Activated CD8-positive, alpha-beta memory T cell treated with anti-CD3 and anti-CD28 coated beads, Interleukin-2, amount 10 ng/mL, durations not matched to agents 7 days and 5 days (primary cell): ENCODE results near the gene AARSD1. TPM values are rescaled to one million over a fixed set of nuclear protein-coding genes. Genes with fewer than 3 reads are reported as not detected.
A peak's percentile ranks its signal among the peaks of the same experiment; 100 is the strongest.
"Not testable (repeated sequence)": the region's sequence is repeated elsewhere in the genome, so short reads cannot be mapped to it uniquely, and the experiment has no call there.

ENCODE experiments used
- ATAC-seq: fragments of 150-1000 bp; cut with Tn5 transposase; one replicate; pipeline ENCODE4 v1.10.0; 2021; ENCODE audit warnings: moderate library complexity
- CTCF ChIA-PET: fragments of 350-600 bp; sonication (Branson Sonifier 250); formaldehyde crosslinking; loops from one replicate; lab custom pipeline; 2021; ENCODE audit warnings: antibody characterized with exemption; lab: Charles Lee
- DNase-seq: peaks from one replicate; pipeline ENCODE4 v3.0.0-alpha.2; 2020
- H3K27ac Mint-ChIP-seq: one replicate; pipeline ENCODE4 v1.8.0; 2021; ENCODE audit warnings: mild to moderate bottlenecking, mixed read lengths
- H3K27me3 Mint-ChIP-seq: one replicate; pipeline ENCODE4 v1.8.0; 2021; ENCODE audit warnings: mixed read lengths
- H3K36me3 Mint-ChIP-seq: one replicate; pipeline ENCODE4 v1.8.0; 2021; ENCODE audit warnings: mild to moderate bottlenecking, mixed read lengths
- H3K4me1 Mint-ChIP-seq: one replicate; pipeline ENCODE4 v1.8.0; 2021; ENCODE audit warnings: mixed read lengths
- H3K4me3 Mint-ChIP-seq: one replicate; pipeline ENCODE4 v1.8.0; 2021; ENCODE audit warnings: mild to moderate bottlenecking, moderate library complexity, mixed read lengths
- H3K9me3 Mint-ChIP-seq: one replicate; pipeline ENCODE4 v1.8.0; 2022; ENCODE audit warnings: low read depth, mixed read lengths
- total RNA-seq, 2 experiments: library from RNA; stranded (reverse); gene quantifications; one replicate each; pipeline ENCODE4 v1.2.3, GENCODE V29; 2021

Gene AARSD1, protein sequence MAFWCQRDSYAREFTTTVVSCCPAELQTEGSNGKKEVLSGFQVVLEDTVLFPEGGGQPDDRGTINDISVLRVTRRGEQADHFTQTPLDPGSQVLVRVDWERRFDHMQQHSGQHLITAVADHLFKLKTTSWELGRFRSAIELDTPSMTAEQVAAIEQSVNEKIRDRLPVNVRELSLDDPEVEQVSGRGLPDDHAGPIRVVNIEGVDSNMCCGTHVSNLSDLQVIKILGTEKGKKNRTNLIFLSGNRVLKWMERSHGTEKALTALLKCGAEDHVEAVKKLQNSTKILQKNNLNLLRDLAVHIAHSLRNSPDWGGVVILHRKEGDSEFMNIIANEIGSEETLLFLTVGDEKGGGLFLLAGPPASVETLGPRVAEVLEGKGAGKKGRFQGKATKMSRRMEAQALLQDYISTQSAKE
- 10 to 100 TPM; 34.1 to 41.9 TPM for total RNA-seq

DNA sequence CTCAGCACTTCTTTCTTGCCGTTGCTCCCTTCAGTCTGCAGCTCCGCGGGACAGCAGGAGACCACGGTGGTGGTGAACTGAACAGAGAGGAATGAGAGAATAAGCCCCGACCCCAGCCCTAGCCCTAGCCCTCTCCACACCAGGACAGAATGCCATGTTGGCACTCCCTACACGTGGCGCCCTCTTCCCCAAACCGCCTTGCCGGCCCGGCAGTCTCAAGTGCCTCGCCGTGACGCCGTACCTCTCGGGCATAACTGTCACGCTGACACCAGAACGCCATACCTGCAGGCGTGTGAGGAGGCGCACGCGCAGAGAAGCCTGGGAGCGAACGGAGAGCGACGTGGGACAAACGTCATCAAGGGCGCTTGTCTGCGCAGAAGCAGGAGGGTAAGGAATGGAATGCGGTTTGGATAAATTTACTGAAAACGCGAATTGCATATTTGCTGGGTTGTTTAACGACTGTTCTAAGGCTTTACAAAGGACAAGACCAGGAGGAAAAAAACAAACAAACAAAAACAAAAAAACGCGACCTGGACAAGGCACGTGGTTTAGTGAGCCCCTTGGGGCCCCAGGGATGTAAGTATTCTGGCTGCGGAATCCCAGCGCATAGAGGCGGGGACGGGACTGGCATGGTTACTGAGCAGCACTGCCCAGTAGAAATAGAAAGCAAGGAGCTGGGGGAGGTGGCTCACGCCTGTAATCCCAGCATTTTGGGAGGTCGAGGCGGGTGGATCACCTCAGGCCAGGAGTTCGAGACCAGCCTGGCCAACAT lies at the start of gene AARSD1:
Gene AARSD1 (minus strand): TSS at position 294 of the 772 bp plus-strand sequence. CDS start 14 bp downstream, at position 280.
- no peaks in the 10 kb centered on the region for H3K27me3 Mint-ChIP-seq
- H3K4me1 Mint-ChIP-seq: peaks cover 18% of the 10 kb centered on the region
- CTCF ChIA-PET: interaction anchor here (0.6 to 1.6 kb wide), 5 partner anchors 24 to 435 kb away, joined by 3 to 5 read pairs (median 4); partner anchors contain the start of gene RPL27
- peak within 1 kb of the TSS; percentile 93 for H3K27ac Mint-ChIP-seq
- H3K4me3 Mint-ChIP-seq: peak within 1 kb of the TSS; percentile 91
- H3K36me3 Mint-ChIP-seq: peaks cover 27% of the 10 kb centered on the region
- ATAC-seq (peak; percentile 99), DNase-seq (peak; percentile 95)
- H3K9me3 Mint-ChIP-seq: no peaks in the 10 kb centered on the region

DNA sequence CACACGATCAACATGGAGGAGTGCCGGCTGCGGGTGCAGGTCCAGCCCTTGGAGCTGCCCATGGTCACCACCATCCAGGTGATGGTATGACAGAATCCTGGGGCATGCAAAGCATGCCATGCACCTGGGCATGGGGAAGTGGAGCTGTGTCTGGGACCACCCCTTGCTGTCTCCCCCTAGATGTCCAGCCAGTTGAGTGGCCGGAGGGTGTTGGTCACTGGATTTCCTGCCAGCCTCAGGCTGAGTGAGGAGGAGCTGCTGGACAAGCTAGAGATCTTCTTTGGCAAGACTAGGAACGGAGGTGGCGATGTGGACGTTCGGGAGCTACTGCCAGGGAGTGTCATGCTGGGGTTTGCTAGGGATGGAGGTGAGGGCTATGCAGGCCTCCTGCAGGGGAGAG lies 49.0 kb upstream of the AARSD1 start:
- Mint-ChIP-seq H3K4me1 (peaks cover 18% of the 10 kb centered on the region), H3K36me3 (peaks cover 40% of the 10 kb centered on the region), H3K27ac (no peak overlapping the region), H3K4me3 (no peak overlapping the region), H3K27me3 (no peaks in the 10 kb centered on the region), H3K9me3 (no peaks in the 10 kb centered on the region)
- CTCF ChIA-PET: interaction anchor here (1.7 kb wide), 1 partner anchor 11 kb away, joined by 8 read pairs; the partner anchor contains the start of gene RND2
- ATAC-seq: no peak
- DNase-seq: no peak

DNA sequence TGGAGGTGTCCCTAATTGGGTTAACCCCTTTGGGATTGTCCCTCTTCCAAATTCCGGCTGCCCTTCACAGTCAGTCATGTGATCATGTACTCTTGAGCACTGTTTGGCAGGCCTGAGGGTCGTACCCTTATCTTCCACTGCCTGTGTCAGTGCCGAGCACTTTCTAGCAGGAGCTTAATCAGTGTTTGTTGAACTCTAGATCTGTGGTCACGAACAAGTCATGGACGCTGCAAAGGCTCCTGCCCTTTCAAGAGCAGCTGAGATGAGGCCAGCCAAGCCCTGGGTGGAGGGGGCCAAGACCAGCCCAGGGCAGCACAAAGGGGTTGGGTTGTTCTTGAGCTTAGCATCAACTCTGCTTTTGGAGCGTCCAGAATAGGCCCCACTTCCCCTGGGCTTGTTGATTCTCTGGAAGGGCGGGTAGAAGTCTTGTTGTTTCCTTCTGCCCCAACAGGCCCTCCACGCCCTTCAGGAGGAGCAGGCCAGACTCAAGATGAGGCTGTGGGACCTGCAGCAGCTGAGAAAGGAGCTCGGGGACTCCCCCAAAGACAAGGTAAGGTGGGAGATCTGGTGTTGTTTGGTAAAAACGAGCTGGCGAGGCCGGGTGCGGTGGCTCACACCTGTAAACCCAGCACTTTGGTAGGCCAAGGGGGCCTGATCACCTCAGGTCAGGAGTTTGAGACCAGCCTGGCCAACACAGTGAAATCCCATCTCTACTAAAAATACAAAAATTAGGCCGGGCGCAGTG lies 47.6 kb upstream of the AARSD1 start:
- no peaks in the 10 kb centered on the region for H3K27me3 Mint-ChIP-seq
- peaks cover 45% of the 10 kb centered on the region for H3K36me3 Mint-ChIP-seq
- DNase-seq (no peak), ATAC-seq (no peak)
- no peak overlapping the region for H3K4me3 Mint-ChIP-seq
- CTCF ChIA-PET: interaction anchor here (1.7 to 2.2 kb wide), 2 partner anchors 13 to 14 kb away, joined by 8 to 12 read pairs; partner anchors contain the start of genes RND2 and RPL27
- peak overlapping the region; percentile 17 for H3K27ac Mint-ChIP-seq
- H3K4me1 Mint-ChIP-seq: peaks cover 20% of the 10 kb centered on the region
- H3K9me3 Mint-ChIP-seq: no peaks in the 10 kb centered on the region

DNA sequence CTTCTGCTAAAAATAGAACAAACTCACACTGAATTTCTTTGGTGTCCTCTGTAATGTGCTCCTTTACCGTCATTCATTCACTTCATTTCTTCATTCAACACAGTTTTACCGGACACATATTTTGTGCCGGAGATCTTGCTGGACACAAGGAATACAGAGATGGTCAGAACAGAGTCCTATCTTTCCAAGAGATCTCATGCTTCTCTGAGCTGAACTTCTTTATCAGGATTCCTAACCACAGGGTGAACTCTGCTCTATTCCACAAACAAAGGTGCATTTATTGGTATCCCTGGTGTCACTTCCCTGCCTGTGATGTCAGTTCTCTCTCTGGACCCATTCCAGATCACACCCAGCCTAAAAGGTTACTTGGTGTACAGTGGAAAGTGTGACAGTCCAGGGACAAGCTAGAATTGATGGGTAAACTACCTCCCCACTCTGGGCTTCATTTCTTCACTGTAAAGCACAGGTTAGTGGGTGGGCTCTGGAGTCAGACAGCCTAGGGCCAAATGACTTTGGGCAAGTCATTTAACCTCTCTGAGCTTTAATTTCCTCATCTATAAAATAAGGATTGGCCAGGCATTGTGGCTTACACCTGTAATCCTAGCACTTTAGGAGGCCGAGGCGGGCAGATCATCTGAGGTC lies 46.5 kb upstream of the AARSD1 start:
- DNase-seq (no peak), ATAC-seq (no peak)
- no peaks in the 10 kb centered on the region for H3K27me3 Mint-ChIP-seq
- CTCF ChIA-PET: interaction anchor here (0.8 to 2.2 kb wide), 3 partner anchors 10 to 14 kb away, joined by 3 to 12 read pairs (median 6); partner anchors contain the start of gene RPL27
- peak overlapping the region; percentile 9 for H3K27ac Mint-ChIP-seq
- H3K4me3 Mint-ChIP-seq: no peak overlapping the region
- H3K9me3 Mint-ChIP-seq: no peaks in the 10 kb centered on the region
- H3K4me1 Mint-ChIP-seq: peaks cover 23% of the 10 kb centered on the region
- peaks cover 47% of the 10 kb centered on the region for H3K36me3 Mint-ChIP-seq

DNA sequence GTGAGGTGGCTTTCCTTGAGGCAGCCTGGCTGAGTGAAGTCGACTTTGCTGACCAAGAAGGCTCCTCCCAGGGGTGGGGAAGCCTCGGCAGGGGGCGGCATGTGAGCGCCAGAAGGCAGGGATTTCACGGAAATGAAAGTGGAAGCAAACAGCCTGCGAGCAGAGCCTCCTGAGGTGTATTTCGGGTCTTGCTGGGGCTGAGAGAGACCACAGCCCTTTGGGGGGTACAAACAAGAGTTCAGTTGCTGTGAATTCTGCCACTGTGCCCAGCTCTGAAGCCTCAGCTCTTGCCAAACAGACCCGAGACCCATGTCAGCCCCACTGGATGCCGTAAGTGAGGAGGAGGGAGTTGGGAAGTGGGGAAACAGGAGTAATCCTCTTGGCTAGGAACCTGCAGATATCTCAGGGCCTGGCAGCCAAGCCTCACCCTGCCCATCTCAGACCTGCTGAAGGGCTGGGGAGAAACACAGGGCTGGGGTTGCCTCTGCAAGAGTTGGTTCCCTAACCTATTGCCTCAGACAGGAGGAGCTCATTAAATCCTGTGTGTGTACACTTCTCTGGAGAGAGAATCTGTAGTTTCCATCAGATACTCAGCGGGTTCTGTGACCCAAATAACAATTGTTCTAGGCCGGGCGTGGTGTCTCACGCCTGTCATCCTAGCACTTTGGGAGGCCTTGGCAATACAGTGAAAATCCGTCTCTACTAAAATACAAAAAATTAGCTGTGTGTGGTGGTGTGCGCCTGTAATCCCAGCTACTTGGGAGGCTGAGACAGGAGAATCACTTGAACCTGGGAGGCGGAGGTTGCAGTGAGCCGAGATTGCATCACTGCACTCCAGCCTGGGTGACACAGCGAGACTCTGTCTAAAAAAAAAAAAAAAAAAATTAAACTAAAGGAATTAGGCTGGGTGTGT lies 42.6 kb upstream of the AARSD1 start, which contains the start of gene IFI35:
Gene IFI35 (plus strand): TSS at position 146 of the 913 bp plus-strand sequence. CDS start 164 bp downstream, at position 310.
- Mint-ChIP-seq H3K4me3 (peak within 1 kb of the TSS; percentile 99), H3K27ac (peak within 1 kb of the TSS; percentile 100), H3K27me3 (no peaks in the 10 kb centered on the region), H3K36me3 (peaks cover 43% of the 10 kb centered on the region), H3K9me3 (no peaks in the 10 kb centered on the region), H3K4me1 (peaks cover 29% of the 10 kb centered on the region)
- DNase-seq: peak; percentile 95
- CTCF ChIA-PET: interaction anchor here (0.6 to 4.1 kb wide), 11 partner anchors 8 to 361 kb away, joined by 3 to 41 read pairs (median 3); partner anchors contain the start of genes RPL27 and VAT1
- peak; percentile 99 for ATAC-seq

DNA sequence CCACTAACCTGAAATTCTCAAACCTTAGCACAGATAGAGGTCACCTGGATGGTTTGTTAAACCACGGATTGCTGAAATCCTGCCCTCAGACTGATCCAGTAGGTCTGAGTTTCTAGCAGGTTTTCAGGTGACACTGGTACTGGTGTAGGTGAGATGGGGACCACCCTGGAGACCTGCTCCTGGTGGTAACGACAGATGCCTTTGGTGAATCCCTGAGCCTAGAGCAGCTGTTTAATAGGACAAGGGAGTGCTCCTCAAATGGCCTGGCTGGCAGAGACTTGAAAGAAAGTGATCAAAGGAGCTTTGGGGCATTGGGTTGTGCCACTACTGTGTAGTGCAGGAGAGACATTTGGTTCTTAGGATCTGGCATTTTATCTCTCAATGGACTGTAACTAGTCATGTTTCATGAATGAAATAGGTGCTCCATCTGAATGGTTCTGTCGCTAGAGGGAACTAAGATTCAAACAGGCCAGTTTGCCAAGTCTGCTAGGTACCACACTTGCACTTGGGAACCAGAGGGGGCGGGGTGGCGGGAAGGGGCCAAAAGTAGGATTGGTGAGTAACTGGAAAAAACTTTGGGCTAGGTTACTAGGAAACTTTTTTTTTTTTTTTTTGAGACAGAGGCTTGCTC lies 39.4 kb upstream of the AARSD1 start:
- peak overlapping the region; percentile 44 for H3K27ac Mint-ChIP-seq
- peaks cover 51% of the 10 kb centered on the region for H3K36me3 Mint-ChIP-seq
- H3K9me3 Mint-ChIP-seq: no peaks in the 10 kb centered on the region
- DNase-seq (no peak), ATAC-seq (no peak)
- CTCF ChIA-PET: no interaction called here
- H3K27me3 Mint-ChIP-seq: no peaks in the 10 kb centered on the region
- peaks cover 35% of the 10 kb centered on the region for H3K4me1 Mint-ChIP-seq
- H3K4me3 Mint-ChIP-seq: no peak overlapping the region

DNA sequence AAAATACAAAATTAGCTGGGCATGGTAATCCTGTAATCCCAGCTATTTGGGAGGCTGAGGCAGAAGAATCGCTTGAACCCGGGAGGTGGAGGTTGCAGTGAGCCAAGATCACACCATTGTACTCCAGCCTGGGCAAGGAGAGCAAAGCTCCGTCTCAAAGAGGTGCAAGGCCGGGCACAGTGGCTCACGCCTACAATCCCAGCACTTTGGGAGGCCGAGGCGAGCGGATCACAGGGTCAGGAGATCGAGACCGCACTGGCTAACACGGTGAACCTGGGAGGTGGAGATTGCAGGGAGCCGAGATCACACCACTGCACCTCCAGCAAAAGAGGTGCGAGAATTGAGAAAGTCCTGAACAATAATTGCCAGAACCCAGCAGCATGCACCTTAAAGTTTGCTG lies 36.6 kb upstream of the AARSD1 start:
- ATAC-seq, H3K27me3 Mint-ChIP-seq, H3K4me3 Mint-ChIP-seq, CTCF ChIA-PET, DNase-seq, H3K9me3 Mint-ChIP-seq: not testable (repeated sequence)
- Mint-ChIP-seq H3K36me3 (peaks cover 47% of the 10 kb centered on the region), H3K4me1 (peaks cover 41% of the 10 kb centered on the region), H3K27ac (peak overlapping the region; percentile 56)

DNA sequence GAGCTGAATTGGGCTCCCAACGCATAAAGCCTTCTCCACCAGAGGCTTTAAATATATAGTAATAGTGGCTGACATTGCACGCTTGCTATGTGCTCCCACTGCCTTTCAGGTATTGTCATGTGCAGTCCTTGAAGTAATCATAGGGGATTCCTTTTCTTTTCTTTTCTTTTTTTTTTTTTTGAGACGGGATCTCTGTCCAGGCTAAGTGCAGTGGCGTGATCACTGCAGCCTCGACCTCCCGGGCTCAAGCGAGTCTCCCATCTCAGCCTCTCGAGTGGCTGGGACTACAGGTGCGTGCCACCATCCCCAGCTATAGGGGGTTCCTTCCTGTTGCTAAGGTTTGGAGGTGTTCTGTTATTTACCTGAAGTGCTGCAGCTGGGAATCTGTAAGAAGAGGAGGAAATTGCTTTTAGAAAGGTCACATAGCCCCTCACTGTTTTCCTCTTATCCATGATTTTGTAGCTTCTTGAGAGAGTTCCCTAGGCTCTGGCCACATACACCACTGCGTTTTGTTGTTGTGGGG lies 34.8 kb upstream of the AARSD1 start:
- CTCF ChIA-PET: interaction anchor here (1.5 to 3.7 kb wide), 10 partner anchors 9 to 421 kb away, joined by 4 to 41 read pairs (median 10); partner anchors contain the start of genes BECN1, IFI35, PSMC3IP and PTGES3L
- H3K4me3 Mint-ChIP-seq: peak overlapping the region; percentile 100
- H3K36me3 Mint-ChIP-seq: peaks cover 47% of the 10 kb centered on the region
- H3K27me3 Mint-ChIP-seq: no peaks in the 10 kb centered on the region
- H3K9me3 Mint-ChIP-seq: no peaks in the 10 kb centered on the region
- H3K27ac Mint-ChIP-seq: peak overlapping the region; percentile 99
- DNase-seq (no peak), ATAC-seq (no peak)
- H3K4me1 Mint-ChIP-seq: peaks cover 38% of the 10 kb centered on the region

DNA sequence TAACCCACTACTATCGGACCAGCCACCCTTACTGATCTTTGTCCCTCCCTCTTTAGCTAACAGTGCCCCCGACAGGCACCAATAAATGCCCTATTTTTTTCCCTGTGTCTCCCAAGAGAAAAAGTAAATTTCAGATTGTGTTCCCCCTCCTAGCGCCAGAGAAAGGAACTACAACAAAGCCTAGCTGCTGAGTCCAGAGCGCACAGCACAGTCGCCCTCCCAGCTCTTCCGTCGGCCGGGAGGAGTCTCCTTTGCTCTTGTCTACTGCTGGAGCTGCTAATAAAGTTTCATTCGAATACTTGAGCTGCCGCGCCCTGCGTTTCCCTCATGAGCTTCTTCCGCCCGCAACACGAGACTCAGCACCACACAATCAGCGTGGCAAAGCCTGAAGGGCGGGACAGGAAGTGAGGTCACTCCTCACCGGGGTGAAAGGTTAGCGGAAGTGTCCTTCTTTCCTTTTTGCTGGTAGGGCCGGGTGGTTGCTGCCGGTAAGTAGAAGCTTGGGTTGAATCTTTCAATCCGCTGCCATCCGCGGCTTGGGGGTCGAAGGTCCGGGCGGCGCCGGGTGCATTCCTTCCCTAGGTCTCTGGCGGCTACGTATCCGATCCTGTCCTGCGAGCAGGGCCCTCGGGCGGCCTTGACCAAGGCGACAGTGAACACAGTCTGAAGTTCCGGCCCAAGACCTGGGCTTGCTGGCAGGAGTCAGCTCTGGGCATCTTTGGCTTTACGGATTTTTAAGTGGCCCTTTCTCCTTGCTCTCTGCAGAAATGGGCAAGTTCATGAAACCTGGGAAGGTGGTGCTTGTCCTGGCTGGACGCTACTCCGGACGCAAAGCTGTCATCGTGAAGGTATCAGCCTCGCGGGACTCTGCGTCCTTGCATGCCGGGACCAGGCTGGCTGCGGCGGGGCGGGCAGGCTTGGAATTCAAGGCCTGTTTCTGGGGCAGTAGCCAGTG lies 34.0 kb upstream of the AARSD1 start, which contains the start of gene RPL27:
Gene RPL27 (plus strand): TSS at position 436 of the 955 bp plus-strand sequence. CDS start 332 bp downstream, at position 768.
- H3K4me3 Mint-ChIP-seq: peak within 1 kb of the TSS; percentile 100

More for the DNA sequence above, 34.0 kb upstream of the AARSD1 start, which contains the start of gene RPL27:
- Mint-ChIP-seq H3K9me3 (no peaks in the 10 kb centered on the region), H3K4me1 (peaks cover 36% of the 10 kb centered on the region), H3K36me3 (peaks cover 41% of the 10 kb centered on the region), H3K27me3 (no peaks in the 10 kb centered on the region), H3K27ac (peak within 1 kb of the TSS; percentile 99)
- CTCF ChIA-PET: interaction anchor here (0.7 to 3.7 kb wide), 33 partner anchors 10 to 420 kb away, joined by 3 to 41 read pairs (median 4); partner anchors contain the start of genes AARSD1, AOC2, BECN1 and IFI35
- peak; percentile 99 for DNase-seq
- peak; percentile 99 for ATAC-seq
